ENCODE results near the gene DGKE. TPM values are rescaled to one million over a fixed set of nuclear protein-coding genes. Genes with fewer than 3 reads are reported as not detected.

The DGKE gene
- total and polyA plus RNA-seq, 2 experiments from 2014 or later = 1.2 to 5.5 TPM

DNA sequence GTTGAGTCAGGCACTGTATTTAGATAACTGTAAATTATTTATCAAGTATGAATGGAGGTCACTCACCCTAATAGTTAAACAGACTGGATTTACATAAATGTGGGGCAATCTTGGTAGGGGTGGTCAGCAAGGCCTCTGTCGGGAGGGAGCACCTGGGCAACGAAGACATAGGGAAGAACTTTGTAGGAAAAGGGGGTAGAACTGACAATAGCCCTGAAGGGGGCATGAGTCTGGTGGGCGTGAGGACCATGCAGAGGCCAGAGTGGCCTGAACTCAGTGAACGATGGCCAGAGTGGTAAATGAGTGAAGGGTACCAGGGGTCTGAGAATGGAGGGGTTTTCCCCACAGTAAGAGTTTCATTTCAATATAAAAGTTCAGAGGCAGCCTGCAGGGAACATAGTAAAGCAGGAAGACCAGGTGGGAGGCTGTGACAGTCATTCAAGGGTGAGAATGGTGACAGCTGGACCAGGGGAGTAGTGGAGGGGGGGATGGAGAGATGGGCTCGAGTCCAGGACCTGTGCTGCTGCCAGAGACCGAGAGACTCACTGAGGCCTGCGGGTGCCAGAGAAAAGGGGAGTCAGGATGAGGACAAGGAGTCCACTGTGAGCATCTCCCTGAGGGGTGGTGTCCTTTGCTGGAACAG lies 3.1 kb upstream of the DGKE start:
- H3K4me1 ChIP-seq (ENCODE audit: insufficient read depth) = peaks cover 7% of the 10 kb centered on the region
- H3K79me2 ChIP-seq = peaks cover 9% of the 10 kb centered on the region
- 92% methylated on average over 7 of the region's 7 CpGs for WGBS (ENCODE audit: low lambda C conversion rate, missing lambda C conversion rate)
- H3K9me3 ChIP-seq (ENCODE audit: low read depth) = no peaks in the 10 kb centered on the region
- DNase-seq (ENCODE audit: low spot score) = no peak
- no peak for TF ChIP-seq EZH2 (IDR thresholded peaks at IDR 0.05; ENCODE audit: borderline replicate concordance)
- TF ChIP-seq, protein P1, sequence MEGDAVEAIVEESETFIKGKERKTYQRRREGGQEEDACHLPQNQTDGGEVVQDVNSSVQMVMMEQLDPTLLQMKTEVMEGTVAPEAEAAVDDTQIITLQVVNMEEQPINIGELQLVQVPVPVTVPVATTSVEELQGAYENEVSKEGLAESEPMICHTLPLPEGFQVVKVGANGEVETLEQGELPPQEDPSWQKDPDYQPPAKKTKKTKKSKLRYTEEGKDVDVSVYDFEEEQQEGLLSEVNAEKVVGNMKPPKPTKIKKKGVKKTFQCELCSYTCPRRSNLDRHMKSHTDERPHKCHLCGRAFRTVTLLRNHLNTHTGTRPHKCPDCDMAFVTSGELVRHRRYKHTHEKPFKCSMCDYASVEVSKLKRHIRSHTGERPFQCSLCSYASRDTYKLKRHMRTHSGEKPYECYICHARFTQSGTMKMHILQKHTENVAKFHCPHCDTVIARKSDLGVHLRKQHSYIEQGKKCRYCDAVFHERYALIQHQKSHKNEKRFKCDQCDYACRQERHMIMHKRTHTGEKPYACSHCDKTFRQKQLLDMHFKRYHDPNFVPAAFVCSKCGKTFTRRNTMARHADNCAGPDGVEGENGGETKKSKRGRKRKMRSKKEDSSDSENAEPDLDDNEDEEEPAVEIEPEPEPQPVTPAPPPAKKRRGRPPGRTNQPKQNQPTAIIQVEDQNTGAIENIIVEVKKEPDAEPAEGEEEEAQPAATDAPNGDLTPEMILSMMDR (IDR thresholded peaks at IDR 0.05; ENCODE audit: poor library complexity) = no peak
- TF ChIP-seq EZH2phosphoT487 (IDR thresholded peaks at IDR 0.05; ENCODE audit: low read depth, severe bottlenecking, unreplicated experiment) = no peak
- no peak overlapping the region for H2AFZ ChIP-seq
- H3K4me2 ChIP-seq = no peak overlapping the region
- H3K36me3 ChIP-seq (replicated peaks; ENCODE audit: insufficient read depth, low read depth) = no peaks in the 10 kb centered on the region
- H4K20me1 ChIP-seq (ENCODE audit: insufficient read depth, poor library complexity, severe bottlenecking) = no peaks in the 10 kb centered on the region
- H3K4me3 ChIP-seq = no peak overlapping the region
- no peaks in the 10 kb centered on the region for H3K9me2 ChIP-seq (replicated peaks; ENCODE audit: insufficient read depth)
- no peak overlapping the region for H3K27ac ChIP-seq
- no peaks in the 10 kb centered on the region for H3K27me3 ChIP-seq

DNA sequence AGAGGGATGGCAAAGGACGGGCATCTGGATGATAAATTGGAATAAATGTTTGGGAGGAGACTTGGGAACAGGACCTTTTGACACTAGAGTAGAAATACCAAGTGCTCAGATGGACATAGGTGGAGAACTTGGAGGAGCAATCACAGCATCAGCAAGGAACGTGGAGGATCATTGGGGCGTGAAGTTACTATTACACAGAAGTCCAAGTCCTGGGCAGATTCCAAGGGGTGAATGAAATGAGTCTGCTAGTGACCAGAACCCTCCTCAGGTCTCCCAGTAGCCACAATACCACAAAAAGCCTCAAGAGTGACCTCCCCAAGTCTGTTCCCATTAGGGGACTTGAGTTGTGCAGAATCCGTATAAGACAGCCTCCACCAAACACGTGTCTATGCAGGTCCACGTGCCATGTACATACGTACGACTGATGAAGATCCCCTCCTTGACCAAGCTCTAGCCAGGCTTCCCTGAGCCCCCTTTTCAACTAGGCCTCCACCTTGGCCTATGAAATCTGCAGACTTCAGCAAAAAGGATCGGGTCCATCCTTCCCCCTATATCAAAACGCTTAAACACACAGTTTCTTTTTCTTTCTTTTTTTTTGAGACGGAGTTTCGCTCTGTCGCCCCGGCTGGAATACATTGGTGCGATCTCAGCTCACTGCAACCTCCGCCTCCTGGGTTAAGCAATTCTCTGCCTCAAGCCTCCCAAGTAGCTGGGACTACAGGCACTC lies 2.4 kb upstream of the DGKE start:
- TF ChIP-seq EZH2phosphoT487 (IDR thresholded peaks at IDR 0.05; ENCODE audit: low read depth, severe bottlenecking, unreplicated experiment) (no peak), EZH2 (IDR thresholded peaks at IDR 0.05; ENCODE audit: borderline replicate concordance) (no peak)
- TF ChIP-seq, protein P1 (IDR thresholded peaks at IDR 0.05; ENCODE audit: poor library complexity) = no peak
- Histone ChIP-seq H3K4me1 (ENCODE audit: insufficient read depth) (peaks cover 7% of the 10 kb centered on the region), H3K27ac (no peak overlapping the region), H3K4me3 (no peak overlapping the region), H2AFZ (no peak overlapping the region), H3K36me3 (replicated peaks; ENCODE audit: insufficient read depth, low read depth) (no peaks in the 10 kb centered on the region), H3K27me3 (no peaks in the 10 kb centered on the region), H3K4me2 (peak overlapping the region; percentile 94), H3K9me3 (ENCODE audit: low read depth) (no peaks in the 10 kb centered on the region), H3K9me2 (replicated peaks; ENCODE audit: insufficient read depth) (no peaks in the 10 kb centered on the region), H3K79me2 (peaks cover 12% of the 10 kb centered on the region), H4K20me1 (ENCODE audit: insufficient read depth, poor library complexity, severe bottlenecking) (no peaks in the 10 kb centered on the region)
- DNase-seq (ENCODE audit: low spot score) = no peak
- 97% methylated on average over 16 of the region's 16 CpGs for WGBS (ENCODE audit: low lambda C conversion rate, missing lambda C conversion rate)

DNA sequence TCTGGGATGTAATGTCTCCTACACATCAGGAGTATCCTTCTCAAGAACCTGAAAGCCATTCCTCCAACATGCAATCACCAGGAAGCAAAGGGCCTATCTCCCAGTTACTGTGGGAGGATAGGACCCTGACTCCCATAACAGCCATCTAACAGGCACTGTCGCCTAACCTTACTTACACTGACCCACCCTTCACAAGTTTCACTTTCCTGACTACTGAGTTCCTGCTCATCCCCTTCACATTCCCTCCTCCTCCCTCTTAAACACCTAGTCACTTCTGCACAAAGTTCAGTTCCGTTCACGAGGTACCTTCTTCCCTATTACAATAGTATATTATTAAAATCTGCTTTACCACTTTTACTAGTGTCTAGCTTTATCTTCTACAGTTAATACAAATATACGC lies 1.5 kb upstream of the DGKE start:
- no peaks in the 10 kb centered on the region for H3K9me2 ChIP-seq (replicated peaks; ENCODE audit: insufficient read depth)
- peaks cover 7% of the 10 kb centered on the region for H3K4me1 ChIP-seq (ENCODE audit: insufficient read depth)
- H3K9me3 ChIP-seq (ENCODE audit: low read depth) = no peaks in the 10 kb centered on the region
- H3K27ac ChIP-seq = no peak overlapping the region
- H3K36me3 ChIP-seq (replicated peaks; ENCODE audit: insufficient read depth, low read depth) = no peaks in the 10 kb centered on the region
- TF ChIP-seq EZH2phosphoT487 (IDR thresholded peaks at IDR 0.05; ENCODE audit: low read depth, severe bottlenecking, unreplicated experiment) = no peak
- no peak for TF ChIP-seq EZH2 (IDR thresholded peaks at IDR 0.05; ENCODE audit: borderline replicate concordance)
- TF ChIP-seq, protein P1 (IDR thresholded peaks at IDR 0.05; ENCODE audit: poor library complexity) = no peak
- H3K4me2 ChIP-seq = peak overlapping the region; percentile 94
- peak overlapping the region; percentile 74 for H3K4me3 ChIP-seq
- H3K27me3 ChIP-seq = no peaks in the 10 kb centered on the region
- WGBS (ENCODE audit: low lambda C conversion rate, missing lambda C conversion rate) = 73% methylated on average over 4 of the region's 4 CpGs
- DNase-seq (ENCODE audit: low spot score) = peak; percentile 13
- no peak overlapping the region for H2AFZ ChIP-seq
- no peaks in the 10 kb centered on the region for H4K20me1 ChIP-seq (ENCODE audit: insufficient read depth, poor library complexity, severe bottlenecking)
- peaks cover 12% of the 10 kb centered on the region for H3K79me2 ChIP-seq
